Central memory CD4-positive, alpha-beta T cell (primary cell): Measurements from ENCODE around the gene FRYL.
"Not testable (repeated sequence)": the region's sequence is repeated elsewhere in the genome, so short reads cannot be mapped to it uniquely, and the experiment has no call there.

Experiments used
- DNase-seq: peaks from one replicate; pipeline ENCODE4 v3.0.0; 2022

The FRYL gene

GRCh38 chr4:48785302-48785701 lies 5.2 kb upstream of the FRYL start:
- DNase-seq: no peak

- DNase-seq: no peak
These were observed 1.9 kb upstream of the FRYL start for GRCh38 chr4:48781968-48782367.

- peak; percentile 39 for DNase-seq
These were observed 761 bp upstream of the FRYL start for GRCh38 chr4:48780865-48781214.

GRCh38 chr4:48779095-48779997 lies 733 bp downstream of the FRYL start:
- DNase-seq: peak; percentile 76

GRCh38 chr4:48778431-48779094 lies 1.5 kb downstream of the FRYL start:
- peak; percentile 9 for DNase-seq

- no peak for DNase-seq
These were observed 2.3 kb downstream of the FRYL start for GRCh38 chr4:48777739-48778138.

GRCh38 chr4:48774760-48775710 lies 5.0 kb downstream of the FRYL start:
- DNase-seq: no peak

- DNase-seq: no peak
These were observed 7.5 kb downstream of the FRYL start for GRCh38 chr4:48772556-48772955.

- DNase-seq: no peak
These were observed 12.8 kb downstream of the FRYL start for GRCh38 chr4:48767055-48767929.

- no peak for DNase-seq
These were observed 13.8 kb downstream of the FRYL start for GRCh38 chr4:48766131-48766792.

GRCh38 chr4:48762408-48762807 lies 17.7 kb downstream of the FRYL start:
- no peak for DNase-seq

GRCh38 chr4:48761286-48761685 lies 18.8 kb downstream of the FRYL start:
- DNase-seq: no peak

GRCh38 chr4:48758703-48759102 lies 21.4 kb downstream of the FRYL start:
- not testable (repeated sequence) for DNase-seq

- DNase-seq: no peak
These were observed 23.3 kb downstream of the FRYL start for GRCh38 chr4:48756689-48757220.

GRCh38 chr4:48755281-48755680 lies 24.8 kb downstream of the FRYL start:
- no peak for DNase-seq

GRCh38 chr4:48753159-48753558 lies 26.9 kb downstream of the FRYL start:
- DNase-seq: no peak

GRCh38 chr4:48752726-48753125 lies 27.4 kb downstream of the FRYL start:
- DNase-seq: no peak

GRCh38 chr4:48752246-48752645 lies 27.8 kb downstream of the FRYL start:
- no peak for DNase-seq

GRCh38 chr4:48748949-48749596 lies 31.0 kb downstream of the FRYL start:
- DNase-seq: no peak

- DNase-seq: no peak
These were observed 33.3 kb downstream of the FRYL start for GRCh38 chr4:48746608-48747362.
